ENCODE measurements around the gene SMARCA4. TPM values are rescaled to one million over a fixed set of nuclear protein-coding genes. Genes with fewer than 3 reads are reported as not detected.

The SMARCA4 gene
- total and polyA plus RNA-seq, 11 donors: 34.1 to 70.9 (median 48.6) TPM

DNA sequence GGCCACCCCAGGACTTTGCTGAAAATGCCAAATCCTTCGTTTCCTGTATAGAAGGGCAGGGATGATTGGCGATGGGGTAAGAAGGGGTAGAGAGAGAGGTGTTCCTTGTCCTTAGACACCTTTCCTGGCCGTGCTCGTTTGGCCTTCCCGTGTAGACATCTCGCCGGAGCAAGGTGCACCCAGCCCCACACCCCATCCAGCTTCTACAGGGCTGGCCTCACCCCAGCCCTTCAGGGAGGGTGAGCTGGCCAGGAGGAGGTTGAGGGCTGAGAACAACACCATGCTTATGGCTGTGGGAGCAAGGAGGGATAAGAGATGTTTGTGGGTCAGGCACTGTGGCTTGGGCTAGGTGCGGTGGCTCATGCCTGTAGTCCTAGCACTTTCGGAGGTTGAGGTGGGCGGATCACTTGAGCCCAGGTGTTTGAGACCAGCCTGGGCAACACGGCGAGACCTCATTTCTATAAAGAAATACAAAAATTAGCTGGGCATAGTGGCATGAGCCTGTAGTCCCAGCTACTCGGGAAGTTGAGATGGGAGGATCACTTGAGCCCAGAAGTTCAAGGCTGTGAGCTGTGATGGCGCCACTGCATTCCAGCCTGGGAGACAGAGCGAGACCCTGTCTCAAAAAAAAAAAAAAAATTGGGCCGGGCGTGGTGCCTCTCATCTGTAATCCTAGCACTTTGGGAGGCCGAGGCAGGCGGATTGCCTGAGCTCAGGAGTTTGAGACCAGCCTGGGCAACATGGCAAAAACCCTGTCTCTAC is 15.5 kb downstream of the SMARCA4 start:
- Histone ChIP-seq H3K27ac (peak overlapping the region in 11 of 12 donors; percentile 15 to 67 (median 56)), H3K4me1 (peaks cover 0 to 44% (median 31%) of the 10 kb centered on the region in 12 donors), H3K27me3 (no peaks in the 10 kb centered on the region), H3K4me3 (peak overlapping the region in 5 of 12 donors; percentile 4 to 33 (median 22)), H3K36me3 (peaks cover 0 to 5% (median 0%) of the 10 kb centered on the region in 9 donors), H3K9me3 (no peaks in the 10 kb centered on the region)
- TF ChIP-seq, protein P1, sequence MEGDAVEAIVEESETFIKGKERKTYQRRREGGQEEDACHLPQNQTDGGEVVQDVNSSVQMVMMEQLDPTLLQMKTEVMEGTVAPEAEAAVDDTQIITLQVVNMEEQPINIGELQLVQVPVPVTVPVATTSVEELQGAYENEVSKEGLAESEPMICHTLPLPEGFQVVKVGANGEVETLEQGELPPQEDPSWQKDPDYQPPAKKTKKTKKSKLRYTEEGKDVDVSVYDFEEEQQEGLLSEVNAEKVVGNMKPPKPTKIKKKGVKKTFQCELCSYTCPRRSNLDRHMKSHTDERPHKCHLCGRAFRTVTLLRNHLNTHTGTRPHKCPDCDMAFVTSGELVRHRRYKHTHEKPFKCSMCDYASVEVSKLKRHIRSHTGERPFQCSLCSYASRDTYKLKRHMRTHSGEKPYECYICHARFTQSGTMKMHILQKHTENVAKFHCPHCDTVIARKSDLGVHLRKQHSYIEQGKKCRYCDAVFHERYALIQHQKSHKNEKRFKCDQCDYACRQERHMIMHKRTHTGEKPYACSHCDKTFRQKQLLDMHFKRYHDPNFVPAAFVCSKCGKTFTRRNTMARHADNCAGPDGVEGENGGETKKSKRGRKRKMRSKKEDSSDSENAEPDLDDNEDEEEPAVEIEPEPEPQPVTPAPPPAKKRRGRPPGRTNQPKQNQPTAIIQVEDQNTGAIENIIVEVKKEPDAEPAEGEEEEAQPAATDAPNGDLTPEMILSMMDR (IDR thresholded peaks at IDR 0.05): no peak
- no peak for TF ChIP-seq POLR2A (IDR thresholded peaks at IDR 0.05)
- ATAC-seq: peak in 2 of 4 donors; percentile 8 to 17
- DNase-seq: no peak
- WGBS, 4 donors: 67 to 83% (median 75%) methylated on average over 18 to 19 of the region's 19 CpGs
- intact Hi-C loops (cut with DNase I): no loop called here

DNA sequence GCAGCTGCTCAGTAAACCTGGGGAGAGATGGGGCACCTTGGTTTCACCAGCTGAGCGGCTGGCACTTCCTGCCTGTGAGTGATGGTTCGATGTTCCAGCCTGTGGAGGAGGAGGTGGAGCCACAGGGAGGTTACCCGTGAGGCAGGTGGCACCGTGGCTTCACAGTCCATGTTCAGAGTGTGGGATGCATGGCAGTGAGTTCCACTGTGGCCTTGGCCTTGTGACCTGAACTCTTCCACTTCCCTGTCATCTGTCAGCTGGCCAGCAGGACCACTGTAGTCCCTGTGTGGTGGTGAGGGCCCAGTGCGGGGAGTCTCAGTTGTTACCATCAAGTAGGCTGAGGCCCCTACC is 16.9 kb downstream of the SMARCA4 start:
- no peak overlapping the region for H3K4me3 ChIP-seq
- 73 to 95% (median 85%) methylated on average over 4 to 5 of the region's 5 CpGs for WGBS, 4 donors
- intact Hi-C loops (cut with DNase I): no loop called here
- no peak for TF ChIP-seq POLR2A (IDR thresholded peaks at IDR 0.05)
- TF ChIP-seq, protein P1 (IDR thresholded peaks at IDR 0.05): no peak
- peaks cover 0 to 5% (median 0%) of the 10 kb centered on the region in 9 donors for H3K36me3 ChIP-seq
- ATAC-seq (no peak), DNase-seq (no peak)
- no peaks in the 10 kb centered on the region for H3K27me3 ChIP-seq
- H3K27ac ChIP-seq: no peak overlapping the region
- H3K4me1 ChIP-seq: peaks cover 0 to 44% (median 29%) of the 10 kb centered on the region in 12 donors
- no peaks in the 10 kb centered on the region for H3K9me3 ChIP-seq

DNA sequence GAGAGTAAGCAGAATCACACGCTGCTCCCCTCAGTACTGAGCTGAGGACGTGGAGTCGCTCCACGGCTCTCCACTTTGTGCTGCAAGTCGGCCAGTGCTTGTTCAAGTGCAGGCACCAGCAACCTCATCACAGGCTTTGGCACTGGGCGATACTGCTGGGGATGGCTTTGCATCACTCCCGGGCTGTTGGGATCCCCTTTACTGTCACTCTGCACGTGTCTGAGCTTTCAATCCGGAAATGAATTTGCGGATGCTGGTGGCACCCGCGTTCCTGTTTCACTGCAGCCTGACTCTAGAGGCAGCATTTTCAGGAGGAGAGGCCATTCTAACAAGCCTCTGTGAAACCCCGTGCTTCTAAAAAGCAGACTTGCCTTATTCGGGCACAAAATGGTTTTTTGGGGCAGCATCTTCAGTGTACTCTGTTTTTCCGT is 19.1 kb downstream of the SMARCA4 start:
- Histone ChIP-seq H3K27me3 (no peaks in the 10 kb centered on the region), H3K4me3 (no peak overlapping the region), H3K27ac (peak overlapping the region in 1 of 12 donors; percentile 54), H3K9me3 (no peaks in the 10 kb centered on the region), H3K4me1 (peaks cover 0 to 38% (median 27%) of the 10 kb centered on the region in 12 donors), H3K36me3 (peaks cover 0 to 18% (median 9%) of the 10 kb centered on the region in 9 donors)
- WGBS, 4 donors: 77 to 84% (median 83%) methylated on average over 13 to 15 of the region's 15 CpGs
- no peak for ATAC-seq
- intact Hi-C loops (cut with DNase I): loop anchor here in 1 of 10 donors (5.0 kb wide), 1 partner anchor 43 kb away; no protein-coding TSS in a partner anchor
- TF ChIP-seq, protein P1 (IDR thresholded peaks at IDR 0.05): no peak
- no peak for TF ChIP-seq POLR2A (IDR thresholded peaks at IDR 0.05)
- DNase-seq: peak in 1 of 5 donors; percentile 45

DNA sequence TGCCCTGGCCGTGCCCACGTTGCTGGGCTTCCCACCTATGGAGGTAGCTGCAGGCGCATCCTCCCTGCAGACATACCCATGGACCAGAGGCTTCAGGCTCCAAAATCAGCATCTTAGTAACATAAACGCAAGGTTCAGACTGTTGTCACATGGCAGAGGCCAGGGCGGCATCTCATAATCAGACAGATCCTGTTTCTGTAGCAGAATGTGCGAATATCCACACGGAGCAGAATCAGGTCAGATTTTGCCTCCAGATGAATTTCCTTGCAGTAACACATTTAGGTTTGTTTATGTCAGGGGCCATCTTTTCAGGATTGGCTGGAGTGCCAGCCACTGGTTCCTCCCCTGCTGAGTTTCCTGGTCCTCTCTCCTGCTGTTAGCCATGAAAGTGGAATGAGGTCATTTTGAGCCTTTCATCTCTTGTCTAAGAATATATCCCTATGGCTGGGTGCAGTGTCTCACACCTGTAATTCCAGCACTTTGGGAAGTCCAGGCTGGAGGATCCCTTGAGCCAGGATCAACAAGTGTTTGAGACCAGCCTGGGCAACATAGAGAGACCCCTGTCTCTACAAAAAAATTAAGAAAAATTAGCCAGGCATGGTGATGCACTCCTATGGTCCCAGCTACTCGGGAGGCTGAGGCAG is 20.5 kb downstream of the SMARCA4 start:
- H3K9me3 ChIP-seq: no peaks in the 10 kb centered on the region
- no peaks in the 10 kb centered on the region for H3K27me3 ChIP-seq
- DNase-seq: peak in 1 of 5 donors; percentile 41
- no peak overlapping the region for H3K4me3 ChIP-seq
- peaks cover 0 to 33% (median 22%) of the 10 kb centered on the region in 9 donors for H3K36me3 ChIP-seq
- peaks cover 0 to 26% (median 13%) of the 10 kb centered on the region in 12 donors for H3K4me1 ChIP-seq
- no peak overlapping the region for H3K27ac ChIP-seq
- TF ChIP-seq, protein P1 (IDR thresholded peaks at IDR 0.05): no peak
- no peak for TF ChIP-seq POLR2A (IDR thresholded peaks at IDR 0.05)
- WGBS, 4 donors: 89 to 93% (median 89%) methylated on average over 6 to 8 of the region's 8 CpGs
- no peak for ATAC-seq
- intact Hi-C loops (cut with DNase I): loop anchor here in 1 of 10 donors (5.0 kb wide), 1 partner anchor 44 kb away; no protein-coding TSS in a partner anchor
